DOHH2 (cell line): ENCODE measurements around the gene RNF181.

Source experiments
- CTCF ChIP-seq: fragments of 200-600 bp; sonication (generic); IDR thresholded peaks from one replicate; pipeline ENCODE4 v1.5.1; 2014; ENCODE audit warnings: antibody characterized with exemption, mild to moderate bottlenecking, low read depth, low read length; ENCODE audit not compliant: poor library complexity, severe bottlenecking
- EZH2phosphoT487 ChIP-seq: fragments of 200-600 bp; sonication (generic); IDR thresholded peaks from 2 replicates; pipeline ENCODE4 v1.6.1; 2017; ENCODE audit warnings: borderline replicate concordance, mild to moderate bottlenecking, antibody characterized with exemption, low read length, moderate library complexity, mixed read lengths

- no peak for TF ChIP-seq CTCF
- TF ChIP-seq EZH2phosphoT487 = no peak
These were observed 42.4 kb upstream of the RNF181 start for GRCh38 chr2:85553184-85553583.
